Neural cell (in vitro differentiated cells): ENCODE results near the gene HECW1.

ENCODE experiments used
- CTCF ChIP-seq: fragments of 450-650 bp; IDR thresholded peaks from 2 replicates; pipeline ENCODE4 v1.5.1; 2014; ENCODE audit warnings: antibody characterized with exemption, mild to moderate bottlenecking, moderate library complexity; ENCODE audit not compliant: poor library complexity, severe bottlenecking
- RAD21 ChIP-seq: fragments of 450-650 bp; conservative IDR thresholded peaks from 2 replicates; pipeline ENCODE4 v1.6.1; 2014; ENCODE audit warnings: antibody characterized with exemption, mild to moderate bottlenecking, moderate library complexity
- SMC3 ChIP-seq: fragments of 450-650 bp; conservative IDR thresholded peaks from 2 replicates; pipeline ENCODE4 v1.6.1; 2014; ENCODE audit warnings: antibody characterized with exemption, mild to moderate bottlenecking, moderate library complexity; ENCODE audit not compliant: poor library complexity

- TF ChIP-seq RAD21 (no peak), CTCF (no peak), SMC3 (no peak)
Observed at GRCh38 chr7:43328785-43329380, 216.4 kb downstream of the HECW1 start.
